ENCODE results near the gene MRPL52. TPM values are rescaled to one million over a fixed set of nuclear protein-coding genes. Genes with fewer than 3 reads are reported as not detected.
A peak's percentile ranks its signal among the peaks of the same experiment; 100 is the strongest.

The MRPL52 gene
- total and polyA plus RNA-seq, 2 of the 13 experiments (the other 11 are each of a cell fraction or from before 2014, with no cell fraction given), result 118 to 329 TPM

DNA sequence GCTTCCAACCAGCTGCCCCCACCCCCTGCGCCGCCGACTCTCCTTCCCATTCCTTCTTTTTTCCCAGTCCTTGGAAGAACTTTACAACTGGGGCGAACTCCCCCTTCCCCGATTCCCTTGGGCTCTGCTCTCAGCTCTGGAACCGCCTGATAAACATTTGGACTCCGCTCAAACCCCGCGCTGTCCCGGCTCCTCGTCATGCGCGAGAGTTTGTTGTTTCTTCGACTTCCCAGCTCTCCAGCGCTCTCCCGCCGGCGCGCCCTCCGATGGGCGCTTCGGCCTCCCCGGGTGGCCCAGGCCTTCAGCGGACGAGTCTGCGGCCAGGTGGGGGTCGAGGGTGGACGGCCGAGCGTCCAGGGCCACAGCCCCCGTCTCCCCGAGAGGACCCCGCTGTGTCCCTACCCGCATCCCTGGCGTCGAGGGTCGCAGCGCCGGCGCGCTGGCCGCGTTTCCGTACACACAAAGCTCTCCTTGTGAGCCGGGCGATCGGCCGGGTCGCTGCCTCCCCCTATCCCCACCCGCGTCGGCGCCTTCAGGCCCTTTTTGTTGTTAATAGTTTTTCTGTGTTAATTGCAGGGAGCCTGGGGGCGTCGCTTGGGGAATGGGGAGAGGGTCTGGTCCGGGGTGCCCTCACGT is 7.5 kb downstream of the MRPL52 start (continued):
- TF ChIP-seq, protein P1, sequence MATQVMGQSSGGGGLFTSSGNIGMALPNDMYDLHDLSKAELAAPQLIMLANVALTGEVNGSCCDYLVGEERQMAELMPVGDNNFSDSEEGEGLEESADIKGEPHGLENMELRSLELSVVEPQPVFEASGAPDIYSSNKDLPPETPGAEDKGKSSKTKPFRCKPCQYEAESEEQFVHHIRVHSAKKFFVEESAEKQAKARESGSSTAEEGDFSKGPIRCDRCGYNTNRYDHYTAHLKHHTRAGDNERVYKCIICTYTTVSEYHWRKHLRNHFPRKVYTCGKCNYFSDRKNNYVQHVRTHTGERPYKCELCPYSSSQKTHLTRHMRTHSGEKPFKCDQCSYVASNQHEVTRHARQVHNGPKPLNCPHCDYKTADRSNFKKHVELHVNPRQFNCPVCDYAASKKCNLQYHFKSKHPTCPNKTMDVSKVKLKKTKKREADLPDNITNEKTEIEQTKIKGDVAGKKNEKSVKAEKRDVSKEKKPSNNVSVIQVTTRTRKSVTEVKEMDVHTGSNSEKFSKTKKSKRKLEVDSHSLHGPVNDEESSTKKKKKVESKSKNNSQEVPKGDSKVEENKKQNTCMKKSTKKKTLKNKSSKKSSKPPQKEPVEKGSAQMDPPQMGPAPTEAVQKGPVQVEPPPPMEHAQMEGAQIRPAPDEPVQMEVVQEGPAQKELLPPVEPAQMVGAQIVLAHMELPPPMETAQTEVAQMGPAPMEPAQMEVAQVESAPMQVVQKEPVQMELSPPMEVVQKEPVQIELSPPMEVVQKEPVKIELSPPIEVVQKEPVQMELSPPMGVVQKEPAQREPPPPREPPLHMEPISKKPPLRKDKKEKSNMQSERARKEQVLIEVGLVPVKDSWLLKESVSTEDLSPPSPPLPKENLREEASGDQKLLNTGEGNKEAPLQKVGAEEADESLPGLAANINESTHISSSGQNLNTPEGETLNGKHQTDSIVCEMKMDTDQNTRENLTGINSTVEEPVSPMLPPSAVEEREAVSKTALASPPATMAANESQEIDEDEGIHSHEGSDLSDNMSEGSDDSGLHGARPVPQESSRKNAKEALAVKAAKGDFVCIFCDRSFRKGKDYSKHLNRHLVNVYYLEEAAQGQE (IDR thresholded peaks at IDR 0.05; ENCODE audit: borderline replicate concordance in 1 of 2, low read depth in 1 of 2, low read length in 2 of 2), result no peak
- TF ChIP-seq ZBTB46 (CRISPR knock-in tag; IDR thresholded peaks at IDR 0.05; ENCODE audit: borderline replicate concordance) (no peak), ZNF703 (CRISPR knock-in tag; IDR thresholded peaks at IDR 0.05; ENCODE audit: borderline replicate concordance) (peak; percentile 90), MBD4 (IDR thresholded peaks at IDR 0.05; ENCODE audit: borderline replicate concordance, low read length) (no peak), HOXA5 (CRISPR knock-in tag; IDR thresholded peaks at IDR 0.05) (no peak), BRD4 (CRISPR knock-in tag; IDR thresholded peaks at IDR 0.05) (peak; percentile 78; the same call in 1 of the 2 replicates), ZNF549 (CRISPR knock-in tag; IDR thresholded peaks at IDR 0.05) (no peak), PLRG1 (conservative IDR thresholded peaks at IDR 0.05) (no peak), SAP130 (CRISPR knock-in tag; IDR thresholded peaks at IDR 0.05; ENCODE audit: low read depth) (0 out of 2 replicates have a peak, but pooled peaks have one; percentile 18), FOXO1 (CRISPR knock-in tag; IDR thresholded peaks at IDR 0.05) (peak; percentile 70), MTF1 (CRISPR knock-in tag; IDR thresholded peaks at IDR 0.05) (0 out of 2 replicates have a peak, but pooled peaks have one; percentile 70), ZBTB20 (CRISPR knock-in tag; IDR thresholded peaks at IDR 0.05; ENCODE audit: borderline replicate concordance, low read depth) (no peak), SRY (CRISPR knock-in tag; IDR thresholded peaks at IDR 0.05) (peak; percentile 86; the same call in 1 of the 2 replicates), FOXA3 (CRISPR knock-in tag; IDR thresholded peaks at IDR 0.05) (no peak)
- TF ChIP-seq, protein P2, sequence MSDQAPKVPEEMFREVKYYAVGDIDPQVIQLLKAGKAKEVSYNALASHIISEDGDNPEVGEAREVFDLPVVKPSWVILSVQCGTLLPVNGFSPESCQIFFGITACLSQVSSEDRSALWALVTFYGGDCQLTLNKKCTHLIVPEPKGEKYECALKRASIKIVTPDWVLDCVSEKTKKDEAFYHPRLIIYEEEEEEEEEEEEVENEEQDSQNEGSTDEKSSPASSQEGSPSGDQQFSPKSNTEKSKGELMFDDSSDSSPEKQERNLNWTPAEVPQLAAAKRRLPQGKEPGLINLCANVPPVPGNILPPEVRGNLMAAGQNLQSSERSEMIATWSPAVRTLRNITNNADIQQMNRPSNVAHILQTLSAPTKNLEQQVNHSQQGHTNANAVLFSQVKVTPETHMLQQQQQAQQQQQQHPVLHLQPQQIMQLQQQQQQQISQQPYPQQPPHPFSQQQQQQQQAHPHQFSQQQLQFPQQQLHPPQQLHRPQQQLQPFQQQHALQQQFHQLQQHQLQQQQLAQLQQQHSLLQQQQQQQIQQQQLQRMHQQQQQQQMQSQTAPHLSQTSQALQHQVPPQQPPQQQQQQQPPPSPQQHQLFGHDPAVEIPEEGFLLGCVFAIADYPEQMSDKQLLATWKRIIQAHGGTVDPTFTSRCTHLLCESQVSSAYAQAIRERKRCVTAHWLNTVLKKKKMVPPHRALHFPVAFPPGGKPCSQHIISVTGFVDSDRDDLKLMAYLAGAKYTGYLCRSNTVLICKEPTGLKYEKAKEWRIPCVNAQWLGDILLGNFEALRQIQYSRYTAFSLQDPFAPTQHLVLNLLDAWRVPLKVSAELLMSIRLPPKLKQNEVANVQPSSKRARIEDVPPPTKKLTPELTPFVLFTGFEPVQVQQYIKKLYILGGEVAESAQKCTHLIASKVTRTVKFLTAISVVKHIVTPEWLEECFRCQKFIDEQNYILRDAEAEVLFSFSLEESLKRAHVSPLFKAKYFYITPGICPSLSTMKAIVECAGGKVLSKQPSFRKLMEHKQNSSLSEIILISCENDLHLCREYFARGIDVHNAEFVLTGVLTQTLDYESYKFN (CRISPR knock-in tag; conservative IDR thresholded peaks at IDR 0.05), result peak; percentile 28
- TF ChIP-seq, protein P3, sequence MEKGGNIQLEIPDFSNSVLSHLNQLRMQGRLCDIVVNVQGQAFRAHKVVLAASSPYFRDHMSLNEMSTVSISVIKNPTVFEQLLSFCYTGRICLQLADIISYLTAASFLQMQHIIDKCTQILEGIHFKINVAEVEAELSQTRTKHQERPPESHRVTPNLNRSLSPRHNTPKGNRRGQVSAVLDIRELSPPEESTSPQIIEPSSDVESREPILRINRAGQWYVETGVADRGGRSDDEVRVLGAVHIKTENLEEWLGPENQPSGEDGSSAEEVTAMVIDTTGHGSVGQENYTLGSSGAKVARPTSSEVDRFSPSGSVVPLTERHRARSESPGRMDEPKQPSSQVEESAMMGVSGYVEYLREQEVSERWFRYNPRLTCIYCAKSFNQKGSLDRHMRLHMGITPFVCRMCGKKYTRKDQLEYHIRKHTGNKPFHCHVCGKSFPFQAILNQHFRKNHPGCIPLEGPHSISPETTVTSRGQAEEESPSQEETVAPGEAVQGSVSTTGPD (CRISPR knock-in tag; IDR thresholded peaks at IDR 0.05), result no peak
- TF ChIP-seq, protein P4, sequence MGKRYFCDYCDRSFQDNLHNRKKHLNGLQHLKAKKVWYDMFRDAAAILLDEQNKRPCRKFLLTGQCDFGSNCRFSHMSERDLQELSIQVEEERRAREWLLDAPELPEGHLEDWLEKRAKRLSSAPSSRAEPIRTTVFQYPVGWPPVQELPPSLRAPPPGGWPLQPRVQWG (CRISPR knock-in tag; IDR thresholded peaks at IDR 0.05; ENCODE audit: borderline replicate concordance, low read depth), result no peak
- TF ChIP-seq, protein P5, sequence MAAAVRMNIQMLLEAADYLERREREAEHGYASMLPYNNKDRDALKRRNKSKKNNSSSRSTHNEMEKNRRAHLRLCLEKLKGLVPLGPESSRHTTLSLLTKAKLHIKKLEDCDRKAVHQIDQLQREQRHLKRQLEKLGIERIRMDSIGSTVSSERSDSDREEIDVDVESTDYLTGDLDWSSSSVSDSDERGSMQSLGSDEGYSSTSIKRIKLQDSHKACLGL (CRISPR knock-in tag; IDR thresholded peaks at IDR 0.05), result 0 out of 2 replicates have a peak, but pooled peaks have one; percentile 59

All from HepG2 (cell line).